GM10248 (cell line): ENCODE measurements around the gene SBF1.

ENCODE experiments used
- CTCF ChIA-PET: fragments of 300-600 bp; sonication (Branson Sonifier 250); formaldehyde crosslinking; extraction: SDS; loops from one replicate; lab custom pipeline; 2021; ENCODE audit warnings: antibody characterized with exemption; lab: Yijun Ruan, JAX
- POLR2A ChIA-PET: fragments of 350-650 bp; sonication (Branson Sonifier 250); formaldehyde crosslinking; extraction: SDS; loops from one replicate; lab custom pipeline; 2020; ENCODE audit warnings: antibody characterized with exemption; lab: Yijun Ruan, JAX
- DNase-seq: peaks from one replicate; pipeline ENCODE4 v3.0.0; 2012; ENCODE audit errors: extremely low spot score
- TF ChIP-seq, protein P1 (sequence below): IDR thresholded peaks from 2 replicates; pipeline ENCODE4 v1.5.1; 2012; ENCODE audit warnings: mild to moderate bottlenecking, low read depth; ENCODE audit errors: extremely low read depth, missing control alignments, control extremely low read depth

Gene SBF1

GRCh38 chr22:50454556-50455075 lies 20.2 kb downstream of the SBF1 start:
- CTCF ChIA-PET, result interaction anchor here (1.4 to 2.0 kb wide), 2 partner anchors 12 to 108 kb away, joined by 3 to 6 read pairs; partner anchors contain the start of gene SYCE3
- DNase-seq, result no peak

GRCh38 chr22:50452649-50453048 lies 22.2 kb downstream of the SBF1 start:
- CTCF ChIA-PET, result no interaction called here
- no peak for DNase-seq
- TF ChIP-seq, protein P1, sequence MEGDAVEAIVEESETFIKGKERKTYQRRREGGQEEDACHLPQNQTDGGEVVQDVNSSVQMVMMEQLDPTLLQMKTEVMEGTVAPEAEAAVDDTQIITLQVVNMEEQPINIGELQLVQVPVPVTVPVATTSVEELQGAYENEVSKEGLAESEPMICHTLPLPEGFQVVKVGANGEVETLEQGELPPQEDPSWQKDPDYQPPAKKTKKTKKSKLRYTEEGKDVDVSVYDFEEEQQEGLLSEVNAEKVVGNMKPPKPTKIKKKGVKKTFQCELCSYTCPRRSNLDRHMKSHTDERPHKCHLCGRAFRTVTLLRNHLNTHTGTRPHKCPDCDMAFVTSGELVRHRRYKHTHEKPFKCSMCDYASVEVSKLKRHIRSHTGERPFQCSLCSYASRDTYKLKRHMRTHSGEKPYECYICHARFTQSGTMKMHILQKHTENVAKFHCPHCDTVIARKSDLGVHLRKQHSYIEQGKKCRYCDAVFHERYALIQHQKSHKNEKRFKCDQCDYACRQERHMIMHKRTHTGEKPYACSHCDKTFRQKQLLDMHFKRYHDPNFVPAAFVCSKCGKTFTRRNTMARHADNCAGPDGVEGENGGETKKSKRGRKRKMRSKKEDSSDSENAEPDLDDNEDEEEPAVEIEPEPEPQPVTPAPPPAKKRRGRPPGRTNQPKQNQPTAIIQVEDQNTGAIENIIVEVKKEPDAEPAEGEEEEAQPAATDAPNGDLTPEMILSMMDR, result no peak
- POLR2A ChIA-PET, result interaction anchor here (0.6 kb wide), 1 partner anchor 32 kb away, joined by 4 read pairs; no protein-coding TSS in a partner anchor

More at GRCh38 chr22:50454556-50455075, 20.2 kb downstream of the SBF1 start:
- TF ChIP-seq, protein P1, result no peak
- POLR2A ChIA-PET, result no interaction called here

DNA sequence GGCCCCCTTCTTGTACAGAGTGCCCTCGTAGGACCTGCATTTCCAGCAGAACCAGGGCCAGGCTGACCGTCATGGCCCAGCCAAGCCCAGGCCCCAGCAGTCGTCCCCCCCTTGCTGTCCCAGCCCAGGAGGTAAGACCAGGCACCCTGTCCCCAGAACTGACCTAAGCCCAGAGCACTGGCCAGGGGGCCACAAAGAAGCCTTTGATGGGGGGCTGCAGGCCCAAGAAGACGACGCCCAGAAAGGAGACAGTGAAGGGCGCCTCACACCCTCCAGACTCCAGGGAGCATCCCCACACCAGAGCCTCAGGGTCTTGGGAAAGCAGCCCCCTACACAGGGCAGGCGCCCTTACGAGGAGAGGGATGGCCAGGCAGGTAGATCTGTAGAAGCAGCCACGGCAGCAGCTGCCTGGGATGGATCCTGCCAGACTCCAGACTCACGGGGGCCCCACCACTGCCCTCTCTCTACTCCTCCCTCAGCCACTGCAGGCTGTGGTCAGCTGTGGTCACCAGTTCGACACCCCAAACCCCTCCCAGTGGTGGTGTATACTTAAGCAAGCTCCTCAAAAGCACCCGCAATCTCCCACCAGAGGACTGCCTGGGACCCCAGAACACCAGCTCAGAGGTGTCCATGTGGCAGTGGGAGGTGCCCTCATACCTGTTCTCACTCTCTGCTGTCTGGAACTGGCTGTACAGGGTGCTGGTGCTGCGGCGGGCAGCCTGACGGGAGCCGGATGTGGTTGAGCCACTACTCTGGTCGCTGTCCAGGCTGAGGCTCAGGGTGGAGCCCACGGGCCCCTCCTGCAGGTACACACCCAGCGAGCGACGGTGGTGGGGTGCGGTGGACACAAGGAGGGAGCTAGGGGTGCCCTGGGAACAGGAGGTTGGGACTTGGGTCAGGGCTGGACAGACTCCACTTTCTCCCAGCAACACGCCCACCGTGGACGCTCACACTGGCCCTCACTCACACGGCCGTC lies 27.0 kb downstream of the SBF1 start:
- DNase-seq, result no peak
- TF ChIP-seq, protein P1, result no peak
- CTCF ChIA-PET, result no interaction called here
- POLR2A ChIA-PET, result no interaction called here

DNA sequence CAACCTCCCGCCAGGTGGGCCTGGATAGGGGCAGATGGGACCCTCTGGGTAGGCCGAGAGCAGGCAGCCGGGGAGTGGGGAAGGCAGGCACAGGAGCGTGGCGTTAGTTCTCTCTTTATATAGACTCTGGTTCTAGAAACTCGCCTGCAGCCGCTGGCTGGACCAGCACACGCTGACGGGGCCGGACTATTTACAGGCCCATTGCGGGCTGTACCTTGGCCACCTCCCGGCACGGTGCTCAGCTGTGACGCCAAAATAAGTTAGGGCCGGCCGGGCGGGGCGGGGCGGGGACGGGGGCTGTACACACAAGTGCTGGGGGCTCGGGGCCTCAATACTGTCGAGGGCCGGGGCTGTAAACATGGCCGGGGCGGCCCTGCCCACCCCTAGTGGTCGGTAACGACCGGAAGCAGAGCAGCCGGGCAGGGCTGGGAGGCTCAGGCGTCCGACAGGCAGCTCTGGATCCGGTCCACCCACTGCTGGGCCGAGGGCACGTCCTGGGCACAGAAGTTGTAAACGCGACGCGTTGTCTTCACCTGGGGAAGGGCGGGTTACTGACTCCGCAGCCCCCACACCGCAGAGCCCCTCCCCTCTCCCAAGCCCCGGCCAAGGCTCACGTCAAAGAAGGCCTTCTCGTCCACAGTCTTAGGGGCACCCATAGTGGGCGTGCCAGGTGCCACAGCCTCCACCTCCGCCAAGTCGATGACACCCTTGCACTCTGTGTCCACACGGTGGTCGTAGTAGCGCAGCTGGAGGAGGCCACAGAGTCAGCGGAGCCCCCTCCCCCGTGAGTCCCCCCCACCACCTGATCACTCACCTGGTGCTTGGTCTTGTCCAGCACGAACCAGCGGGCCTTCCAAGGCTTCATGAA lies 27.9 kb downstream of the SBF1 start:
- ChIA-PET POLR2A (no interaction called here), CTCF (no interaction called here)
- TF ChIP-seq, protein P1, result no peak
- no peak for DNase-seq

- TF ChIP-seq, protein P1, result no peak
- DNase-seq, result no peak
- CTCF ChIA-PET, result no interaction called here
- POLR2A ChIA-PET, result no interaction called here
Measured at GRCh38 chr22:50445880-50446707, 28.7 kb downstream of the SBF1 start.
